ENCODE measurements around the gene GRM4.

The GRM4 gene

GRCh38 chr6:34066772-34067770, 78.8 kb downstream of the GRM4 start:
- Histone ChIP-seq H3K4me2 (ENCODE audit: low read depth, low read length, poor library complexity, severe bottlenecking) (no peak overlapping the region), H4K20me1 (ENCODE audit: low read depth, low read length) (no peaks in the 10 kb centered on the region), H3K36me3 (ENCODE audit: low read length) (no peaks in the 10 kb centered on the region), H3K27ac (ENCODE audit: low read depth, low read length) (no peak overlapping the region), H3K27me3 (ENCODE audit: low read length) (no peaks in the 10 kb centered on the region), H3K79me2 (ENCODE audit: insufficient read depth, low read length) (no peaks in the 10 kb centered on the region), H3F3A (ENCODE audit: insufficient read depth) (no peaks in the 10 kb centered on the region), H2AFZ (ENCODE audit: low read depth, low read length, severe bottlenecking) (no peak overlapping the region), H3K9ac (ENCODE audit: low read length) (no peak overlapping the region), H3K4me3 (ENCODE audit: insufficient read depth, low read length, poor library complexity, severe bottlenecking) (no peak overlapping the region), H3K9me2 (replicated peaks; ENCODE audit: insufficient read depth, low read length) (no peaks in the 10 kb centered on the region), H3K9me3 (ENCODE audit: insufficient read depth, low read length) (peaks cover 7% of the 10 kb centered on the region; the same call in 1 of the 2 replicates)
- TF ChIP-seq EZH2phosphoT487 (conservative IDR thresholded peaks at IDR 0.05; ENCODE audit: low read length) = no peak
- no peak for TF ChIP-seq CTCF (IDR thresholded peaks at IDR 0.05; ENCODE audit: insufficient read depth, low read length, poor library complexity, severe bottlenecking)

GRCh38 chr6:34066218-34066571, 79.7 kb downstream of the GRM4 start:
- H4K20me1 ChIP-seq (ENCODE audit: low read depth, low read length) = no peaks in the 10 kb centered on the region
- no peaks in the 10 kb centered on the region for H3K27me3 ChIP-seq (ENCODE audit: low read length)
- H3K4me2 ChIP-seq (ENCODE audit: low read depth, low read length, poor library complexity, severe bottlenecking) = no peak overlapping the region
- H3K4me3 ChIP-seq (ENCODE audit: insufficient read depth, low read length, poor library complexity, severe bottlenecking) = no peak overlapping the region
- H3K9me3 ChIP-seq (ENCODE audit: insufficient read depth, low read length) = no peaks in the 10 kb centered on the region
- H3K9ac ChIP-seq (ENCODE audit: low read length) = no peak overlapping the region
- H3K36me3 ChIP-seq (ENCODE audit: low read length) = no peaks in the 10 kb centered on the region
- H3F3A ChIP-seq (ENCODE audit: insufficient read depth) = no peaks in the 10 kb centered on the region
- H3K9me2 ChIP-seq (replicated peaks; ENCODE audit: insufficient read depth, low read length) = no peaks in the 10 kb centered on the region
- no peaks in the 10 kb centered on the region for H3K79me2 ChIP-seq (ENCODE audit: insufficient read depth, low read length)
- no peak overlapping the region for H2AFZ ChIP-seq (ENCODE audit: low read depth, low read length, severe bottlenecking)
- H3K27ac ChIP-seq (ENCODE audit: low read depth, low read length) = no peak overlapping the region
- TF ChIP-seq CTCF (IDR thresholded peaks at IDR 0.05; ENCODE audit: insufficient read depth, low read length, poor library complexity, severe bottlenecking) (no peak), EZH2phosphoT487 (conservative IDR thresholded peaks at IDR 0.05; ENCODE audit: low read length) (no peak)

- Histone ChIP-seq H3F3A (ENCODE audit: insufficient read depth) (no peaks in the 10 kb centered on the region), H3K4me2 (ENCODE audit: low read depth, low read length, poor library complexity, severe bottlenecking) (no peak overlapping the region), H3K79me2 (ENCODE audit: insufficient read depth, low read length) (no peaks in the 10 kb centered on the region), H3K4me3 (ENCODE audit: insufficient read depth, low read length, poor library complexity, severe bottlenecking) (no peak overlapping the region), H3K27ac (ENCODE audit: low read depth, low read length) (no peak overlapping the region), H4K20me1 (ENCODE audit: low read depth, low read length) (no peaks in the 10 kb centered on the region), H3K27me3 (ENCODE audit: low read length) (no peaks in the 10 kb centered on the region), H2AFZ (ENCODE audit: low read depth, low read length, severe bottlenecking) (no peak overlapping the region), H3K36me3 (ENCODE audit: low read length) (no peaks in the 10 kb centered on the region), H3K9me2 (replicated peaks; ENCODE audit: insufficient read depth, low read length) (no peaks in the 10 kb centered on the region), H3K9ac (ENCODE audit: low read length) (no peak overlapping the region), H3K9me3 (ENCODE audit: insufficient read depth, low read length) (no peaks in the 10 kb centered on the region)
- TF ChIP-seq CTCF (IDR thresholded peaks at IDR 0.05; ENCODE audit: insufficient read depth, low read length, poor library complexity, severe bottlenecking) (no peak), EZH2phosphoT487 (conservative IDR thresholded peaks at IDR 0.05; ENCODE audit: low read length) (no peak)
These were observed 80.2 kb downstream of the GRM4 start for GRCh38 chr6:34065466-34066217.

All from SU-DHL-6 (cell line).